PC-3 (cell line): ENCODE measurements around the gene DNAH5. TPM values are rescaled to one million over a fixed set of nuclear protein-coding genes. Genes with fewer than 3 reads are reported as not detected.

ENCODE experiments used
- ATAC-seq: fragments of 200-7000 bp; cut with Tn5 transposase; 2 replicates; pipeline ENCODE4 v1.9.1; 2020; ENCODE audit warnings: mild to moderate bottlenecking, moderate library complexity
- BruUV-seq: library from RNA; stranded (reverse); fragments of 400-500 nt; replicated peaks from 2 replicates; lab custom pipeline; 2021; lab: Mats Ljungman, UMichigan
- CTCF ChIA-PET: fragments of 300-600 bp; sonication (Branson Sonifier 250); formaldehyde crosslinking; loops from one replicate; lab custom pipeline; 2022; ENCODE audit warnings: antibody characterized with exemption; lab: Charles Lee
- POLR2A ChIA-PET: fragments of 300-600 bp; sonication (Branson Sonifier 250); formaldehyde crosslinking; loops from one replicate; lab custom pipeline; 2022; ENCODE audit warnings: antibody characterized with exemption; ENCODE audit not compliant: unreplicated experiment; lab: Charles Lee
- DNase-seq: peaks from one replicate; pipeline ENCODE4 v3.0.0-alpha.2; 2015
- H2AFZ ChIP-seq: fragments of 300-600 bp; sonication (generic); 2 replicates; pipeline ENCODE4 v1.6.0; 2016; ENCODE audit warnings: antibody characterized with exemption, low read length
- H3F3A ChIP-seq: fragments of 300-600 bp; sonication (generic); one replicate; pipeline ENCODE4 v1.6.0; 2017; ENCODE audit warnings: antibody characterized with exemption, low read length, control low read depth, mild to moderate bottlenecking; ENCODE audit not compliant: unreplicated experiment
- H3K27ac ChIP-seq: fragments of 300-600 bp; sonication (generic); 2 replicates; pipeline ENCODE4 v1.5.1; 2016; ENCODE audit warnings: mild to moderate bottlenecking, low read length
- H3K27me3 ChIP-seq: fragments of 300-600 bp; sonication (generic); 2 replicates; pipeline ENCODE4 v1.6.1; 2016; ENCODE audit warnings: low read length, mixed read lengths
- H3K36me3 ChIP-seq: fragments of 300-600 bp; sonication (generic); 2 replicates; pipeline ENCODE4 v1.6.1; 2016; ENCODE audit warnings: low read depth, mixed run types, low read length, mixed read lengths
- H3K4me1 ChIP-seq: fragments of 300-600 bp; sonication (generic); 2 replicates; pipeline ENCODE4 v1.5.1; 2016; ENCODE audit warnings: low read length; ENCODE audit not compliant: insufficient read depth
- H3K4me2 ChIP-seq: fragments of 300-600 bp; sonication (generic); 2 replicates; pipeline ENCODE4 v1.6.0; 2016; ENCODE audit warnings: low read length
- H3K4me3 ChIP-seq: fragments of 300-600 bp; sonication (generic); 2 replicates; pipeline ENCODE4 v1.5.1; 2016; ENCODE audit warnings: mild to moderate bottlenecking, low read length, mixed read lengths
- H3K79me2 ChIP-seq: fragments of 300-600 bp; sonication (generic); 2 replicates; pipeline ENCODE4 v1.6.1; 2017; ENCODE audit warnings: low read length, mixed read lengths
- H3K9ac ChIP-seq: fragments of 300-600 bp; sonication (generic); 2 replicates; pipeline ENCODE4 v1.6.0; 2016; ENCODE audit warnings: mild to moderate bottlenecking, low read length
- H3K9me2 ChIP-seq: fragments of 300-600 bp; sonication (generic); replicated peaks from 2 replicates; pipeline ENCODE4 v1.6.1; 2016; ENCODE audit warnings: mixed run types, low read length, mixed read lengths
- H3K9me3 ChIP-seq: fragments of 300-600 bp; sonication (generic); 2 replicates; pipeline ENCODE4 v1.6.1; 2016; ENCODE audit warnings: low read length, mixed read lengths
- H4K20me1 ChIP-seq: fragments of 300-600 bp; sonication (generic); 2 replicates; pipeline ENCODE4 v1.6.1; 2016; ENCODE audit warnings: low read length, mixed read lengths
- EZH2 ChIP-seq: fragments of 300-600 bp; sonication (generic); IDR thresholded peaks from one replicate; pipeline ENCODE4 v1.6.1; 2017; ENCODE audit warnings: antibody characterized with exemption, mild to moderate bottlenecking, low read length; ENCODE audit not compliant: unreplicated experiment
- EZH2phosphoT487 ChIP-seq: fragments of 300-600 bp; sonication (generic); IDR thresholded peaks from 2 replicates; pipeline ENCODE4 v1.6.1; 2018; ENCODE audit warnings: mild to moderate bottlenecking, antibody characterized with exemption, low read length, borderline replicate concordance
- intact Hi-C: fragments of 100-400 bp; cut with micrococcal nuclease; formaldehyde crosslinking; loops from 2 replicates; pipeline ENCODE4 v1.9.0; 2023
- total RNA-seq: library from RNA; depleted of rRNA; stranded (reverse); fragments of >200 nt; gene quantifications from 2 replicates; pipeline ENCODE4 v1.2.3, GENCODE V29; 2014
- TF ChIP-seq, protein P1 (sequence below): fragments of 300-600 bp; sonication (generic); conservative IDR thresholded peaks from 2 replicates; pipeline ENCODE4 v1.5.1; 2017; ENCODE audit warnings: antibody characterized with exemption, low read depth, mild to moderate bottlenecking, low read length

The DNAH5 gene
- total RNA-seq, 1 experiment from 2014 or later, result 3.5 TPM

DNA sequence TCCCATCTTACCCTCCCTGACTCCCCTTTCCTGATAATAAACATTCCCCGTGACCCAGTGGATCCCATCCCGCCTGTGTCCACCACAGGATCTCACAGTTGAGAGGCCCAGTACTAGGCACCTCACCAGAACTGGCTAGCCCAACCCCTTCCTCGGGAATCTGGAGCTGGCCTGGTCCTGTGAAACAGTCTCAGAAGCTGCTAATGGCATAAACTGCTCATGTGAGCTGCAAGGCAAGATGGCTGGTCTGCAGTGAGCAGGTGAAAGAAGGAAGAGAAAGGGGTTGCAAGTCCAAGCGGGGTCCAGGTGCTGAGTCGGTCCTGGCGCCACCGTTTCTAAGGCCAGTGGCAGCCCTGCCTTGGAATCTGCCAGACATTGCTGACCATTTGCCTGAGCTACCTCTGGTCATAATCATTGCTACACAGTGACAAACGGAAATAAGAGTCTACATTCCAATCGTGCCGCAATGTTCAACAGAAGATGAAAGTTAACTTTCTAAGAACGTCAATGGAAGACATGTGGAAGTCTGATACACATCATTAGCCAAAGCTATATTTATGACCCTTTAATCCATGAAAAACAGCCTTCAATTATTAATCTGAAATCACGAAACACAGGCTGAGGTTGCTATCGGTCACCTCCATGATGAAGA, 33.7 kb downstream of the DNAH5 start:
- no peaks in the 10 kb centered on the region for H3K9me2 ChIP-seq
- CTCF ChIA-PET, result no interaction called here
- no peaks in the 10 kb centered on the region for H3K4me1 ChIP-seq
- no peak overlapping the region for H3K9ac ChIP-seq
- no peak overlapping the region for H3K4me2 ChIP-seq
- H4K20me1 ChIP-seq, result no peaks in the 10 kb centered on the region
- H3K27me3 ChIP-seq, result no peaks in the 10 kb centered on the region
- H3K79me2 ChIP-seq, result no peaks in the 10 kb centered on the region
- H3K4me3 ChIP-seq, result no peak overlapping the region
- POLR2A ChIA-PET, result no interaction called here
- ATAC-seq, result no peak
- no peaks in the 10 kb centered on the region for H3K9me3 ChIP-seq
- H3K27ac ChIP-seq, result no peak overlapping the region
- no peak overlapping the region for H2AFZ ChIP-seq
- TF ChIP-seq, protein P1, sequence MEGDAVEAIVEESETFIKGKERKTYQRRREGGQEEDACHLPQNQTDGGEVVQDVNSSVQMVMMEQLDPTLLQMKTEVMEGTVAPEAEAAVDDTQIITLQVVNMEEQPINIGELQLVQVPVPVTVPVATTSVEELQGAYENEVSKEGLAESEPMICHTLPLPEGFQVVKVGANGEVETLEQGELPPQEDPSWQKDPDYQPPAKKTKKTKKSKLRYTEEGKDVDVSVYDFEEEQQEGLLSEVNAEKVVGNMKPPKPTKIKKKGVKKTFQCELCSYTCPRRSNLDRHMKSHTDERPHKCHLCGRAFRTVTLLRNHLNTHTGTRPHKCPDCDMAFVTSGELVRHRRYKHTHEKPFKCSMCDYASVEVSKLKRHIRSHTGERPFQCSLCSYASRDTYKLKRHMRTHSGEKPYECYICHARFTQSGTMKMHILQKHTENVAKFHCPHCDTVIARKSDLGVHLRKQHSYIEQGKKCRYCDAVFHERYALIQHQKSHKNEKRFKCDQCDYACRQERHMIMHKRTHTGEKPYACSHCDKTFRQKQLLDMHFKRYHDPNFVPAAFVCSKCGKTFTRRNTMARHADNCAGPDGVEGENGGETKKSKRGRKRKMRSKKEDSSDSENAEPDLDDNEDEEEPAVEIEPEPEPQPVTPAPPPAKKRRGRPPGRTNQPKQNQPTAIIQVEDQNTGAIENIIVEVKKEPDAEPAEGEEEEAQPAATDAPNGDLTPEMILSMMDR, result no peak
- TF ChIP-seq EZH2phosphoT487, result no peak
- no peak for TF ChIP-seq EZH2
- DNase-seq, result no peak
- no TSS peak for BruUV-seq
- intact Hi-C loops, result no loop called here
- no peaks in the 10 kb centered on the region for H3K36me3 ChIP-seq
- H3F3A ChIP-seq, result no peaks in the 10 kb centered on the region

GRCh38 chr5:13910201-13910600, 34.3 kb downstream of the DNAH5 start:
- H3K4me2 ChIP-seq, result no peak overlapping the region
- ChIA-PET CTCF (interaction anchor here (0.6 kb wide), 1 partner anchor 10 kb away, joined by 3 read pairs; no protein-coding TSS in a partner anchor), POLR2A (no interaction called here)
- no peaks in the 10 kb centered on the region for H3K9me2 ChIP-seq
- H2AFZ ChIP-seq, result no peak overlapping the region
- BruUV-seq, result no TSS peak
- H3F3A ChIP-seq, result no peaks in the 10 kb centered on the region
- TF ChIP-seq, protein P1, result no peak
- intact Hi-C loops, result no loop called here
- H3K27me3 ChIP-seq, result no peaks in the 10 kb centered on the region
- no peak for DNase-seq
- no peaks in the 10 kb centered on the region for H3K36me3 ChIP-seq
- no peak for ATAC-seq
- no peak overlapping the region for H3K4me3 ChIP-seq
- H3K9ac ChIP-seq, result no peak overlapping the region
- no peak overlapping the region for H3K27ac ChIP-seq
- H3K79me2 ChIP-seq, result no peaks in the 10 kb centered on the region
- H3K9me3 ChIP-seq, result no peaks in the 10 kb centered on the region
- H4K20me1 ChIP-seq, result no peaks in the 10 kb centered on the region
- no peaks in the 10 kb centered on the region for H3K4me1 ChIP-seq

DNA sequence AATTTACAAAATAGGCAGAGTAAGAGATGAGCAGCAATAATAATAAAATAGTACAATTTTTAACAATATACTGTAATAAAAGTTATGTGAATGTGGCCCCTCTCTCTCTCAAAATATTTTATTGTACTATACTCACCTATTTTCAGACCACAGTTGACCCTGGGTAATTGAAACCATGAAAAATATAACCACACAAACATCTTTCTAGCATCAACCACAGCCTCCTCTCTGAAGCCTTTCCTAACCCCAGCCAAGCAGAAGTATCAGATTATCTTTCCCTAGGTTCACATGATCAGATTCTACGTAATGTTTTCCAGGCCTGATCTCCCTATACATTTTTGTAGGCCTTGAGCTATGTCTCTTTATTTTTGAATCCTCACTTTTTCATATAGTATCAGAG, 35.2 kb downstream of the DNAH5 start:
- Histone ChIP-seq H3K36me3 (no peaks in the 10 kb centered on the region), H3K9me3 (no peaks in the 10 kb centered on the region), H2AFZ (no peak overlapping the region), H3K79me2 (no peaks in the 10 kb centered on the region), H4K20me1 (no peaks in the 10 kb centered on the region), H3K9me2 (no peaks in the 10 kb centered on the region), H3K9ac (no peak overlapping the region), H3K4me2 (no peak overlapping the region), H3K27me3 (no peaks in the 10 kb centered on the region), H3K4me3 (no peak overlapping the region), H3K4me1 (no peaks in the 10 kb centered on the region), H3F3A (no peaks in the 10 kb centered on the region), H3K27ac (no peak overlapping the region)
- no peak for DNase-seq
- no peak for ATAC-seq
- TF ChIP-seq, protein P1, result no peak
- TF ChIP-seq EZH2, result no peak
- no peak for TF ChIP-seq EZH2phosphoT487
- ChIA-PET POLR2A (no interaction called here), CTCF (no interaction called here)
- intact Hi-C loops, result no loop called here
- BruUV-seq, result no TSS peak
